K562 (cell line): ENCODE data around the gene ARFGAP3. TPM values are rescaled to one million over a fixed set of nuclear protein-coding genes. Genes with fewer than 3 reads are reported as not detected.

Source experiments
- ATAC-seq: fragments of 200-7000 bp; cut with Tn5 transposase; 3 replicates; pipeline ENCODE4 v1.9.1; 2020; ENCODE audit warnings: moderate library complexity
- BruUV-seq: library from RNA; stranded (reverse); fragments of 400-500 nt; replicated peaks from 2 replicates; lab custom pipeline; 2021; lab: Mats Ljungman, UMichigan
- CTCF ChIA-PET: fragments of 300-600 bp; formaldehyde crosslinking; extraction: SDS; loops from one replicate; lab custom pipeline; 2021; ENCODE audit warnings: low intra/inter-chr PET ratio; lab: Yijun Ruan, JAX
- POLR2A ChIA-PET: fragments of 300-600, 350-650 bp; sonication (Branson Sonifier 250); formaldehyde crosslinking; extraction: SDS; loops from one replicate; lab custom pipeline; 2021; ENCODE audit warnings: antibody characterized with exemption, inconsistent platforms; lab: Yijun Ruan, JAX
- DNase-seq, 4 experiments: peaks; one replicate each; pipeline versions ENCODE4 v3.0.0 to v3.0.0-alpha.2; 2011 to 2018; ENCODE audit warnings: low spot score in 3 of 4, mixed read lengths in 3 of 4; ENCODE audit errors: extremely low read depth in 1 of 4
- FAIRE-seq: peaks from 2 replicates; lab custom pipeline; 2011; peaks lifted over from hg19 to GRCh38; lab: Jason Lieb, UNC
- H2AFZ ChIP-seq: 2 replicates; pipeline ENCODE4 v1.6.0; 2011; ENCODE audit warnings: low read depth, low read length, control low read depth, inconsistent platforms
- H3K27ac ChIP-seq: fragments of 200-600 bp; 3 replicates; pipeline ENCODE4 v1.8.0; 2011; ENCODE audit warnings: low read depth, mild to moderate bottlenecking, control low read depth, inconsistent platforms, low read length, moderate library complexity, mixed read lengths; ENCODE audit errors: extremely low read depth
- H3K27me3 ChIP-seq, 2 experiments: fragments of 300-600 bp in 1 of 2; 2 replicates in 1 of 2; 3 replicates in 1 of 2; pipeline versions ENCODE4 v1.6.0 to v1.8.0; 2011; ENCODE audit warnings: inconsistent platforms in 2 of 2, low read length in 2 of 2, mild to moderate bottlenecking in 1 of 2, mixed read lengths in 1 of 2, moderate library complexity in 1 of 2; ENCODE audit not compliant: control insufficient read depth in 2 of 2, insufficient read depth in 2 of 2
- H3K36me3 ChIP-seq: fragments of 300-600 bp; 3 replicates; pipeline ENCODE4 v1.8.0; 2011; ENCODE audit warnings: mild to moderate bottlenecking, low read length, inconsistent platforms; ENCODE audit not compliant: control insufficient read depth, insufficient read depth
- H3K4me1 ChIP-seq, 2 experiments: fragments of 200-600 bp in 1 of 2; replicated peaks in 1 of 2; 2 replicates in 1 of 2; 3 replicates in 1 of 2; pipeline versions ENCODE4 v1.5.1 to v1.8.0; 2011; ENCODE audit warnings: inconsistent platforms in 2 of 2, low read length in 2 of 2, mild to moderate bottlenecking in 1 of 2, mixed read lengths in 1 of 2, moderate library complexity in 1 of 2; ENCODE audit not compliant: control insufficient read depth in 2 of 2, insufficient read depth in 2 of 2
- H3K4me2 ChIP-seq: 2 replicates; pipeline ENCODE4 v1.6.1; 2011; ENCODE audit warnings: low read length, control low read depth, inconsistent platforms, mixed read lengths; ENCODE audit not compliant: insufficient read depth
- H3K4me3 ChIP-seq: fragments of 200-600 bp; sonication (generic), shearing (Covaris generic); 2 replicates; pipeline ENCODE4 v1.5.1; 2016; ENCODE audit warnings: control low read depth, inconsistent platforms
- H3K79me2 ChIP-seq: fragments of 200-600 bp; 3 replicates; pipeline ENCODE4 v1.8.0; 2011; ENCODE audit warnings: low read length, inconsistent platforms; ENCODE audit not compliant: control insufficient read depth, insufficient read depth
- H3K9ac ChIP-seq, 2 experiments: 2 replicates each; pipeline versions ENCODE4 v1.6.0 to v1.6.1; 2011; ENCODE audit warnings: low read depth in 2 of 2, low read length in 2 of 2, control low read depth in 1 of 2, inconsistent platforms in 1 of 2, mild to moderate bottlenecking in 1 of 2, mixed read lengths in 1 of 2; ENCODE audit not compliant: insufficient read depth in 1 of 2
- H3K9me1 ChIP-seq: one replicate; pipeline ENCODE4 v1.6.0; 2011; ENCODE audit warnings: inconsistent platforms, mild to moderate bottlenecking, low read length, moderate library complexity; ENCODE audit not compliant: control insufficient read depth, insufficient read depth
- H3K9me3 ChIP-seq: replicated peaks from 2 replicates; pipeline ENCODE4 v1.5.1; 2011; ENCODE audit warnings: low read depth, low read length, inconsistent platforms; ENCODE audit not compliant: control insufficient read depth, insufficient read depth
- H4K20me1 ChIP-seq: replicated peaks from 2 replicates; pipeline ENCODE4 v1.6.1; 2011; ENCODE audit warnings: low read length, inconsistent platforms, mixed read lengths; ENCODE audit not compliant: control insufficient read depth, insufficient read depth
- CBX2 ChIP-seq: fragments of 200-600 bp; sonication (generic); IDR thresholded peaks from one replicate; pipeline ENCODE4 v1.6.1; 2012; ENCODE audit warnings: mild to moderate bottlenecking, low read length, inconsistent platforms; ENCODE audit not compliant: insufficient read depth, poor library complexity, severe bottlenecking
- ELF2 ChIP-seq: fragments of 250-450 bp; sonication (Bioruptor Pico); IDR thresholded peaks from 2 replicates; pipeline ENCODE4 v1.5.0; 2021; ENCODE audit warnings: mild to moderate bottlenecking
- ETV6 ChIP-seq, 3 experiments: fragments of 150-350 bp in 1 of 3; sonication (generic) in 1 of 3; formaldehyde crosslinking in 1 of 3; IDR thresholded peaks; 2 replicates each; pipeline versions ENCODE4 v1.6.1 to v1.8.0; 2014 to 2022; ENCODE audit warnings: borderline replicate concordance in 2 of 3, low read depth in 2 of 3, antibody characterized with exemption in 1 of 3, low read length in 1 of 3, mild to moderate bottlenecking in 1 of 3, missing genetic modification reagents in 1 of 3
- HNRNPLL ChIP-seq: fragments of 200-400 bp; formaldehyde crosslinking; IDR thresholded peaks from 2 replicates; pipeline ENCODE4 v1.6.1; 2017; ENCODE audit warnings: low read length, low read depth, mild to moderate bottlenecking; ENCODE audit not compliant: poor library complexity, severe bottlenecking
- LCOR ChIP-seq: sonication (generic); formaldehyde crosslinking; IDR thresholded peaks from 2 replicates; pipeline ENCODE4 v1.8.0; 2022; ENCODE audit warnings: mild to moderate bottlenecking, missing genetic modification reagents
- POLR2AphosphoS5 ChIP-seq: IDR thresholded peaks from 2 replicates; pipeline ENCODE4 v1.6.1; 2011; ENCODE audit warnings: mild to moderate bottlenecking, low read depth, low read length, moderate library complexity; ENCODE audit not compliant: control insufficient read depth, insufficient read depth
- PTTG1 ChIP-seq: fragments of 450-650 bp; IDR thresholded peaks from 2 replicates; pipeline ENCODE4 v1.6.1; 2016; ENCODE audit warnings: low read depth, mild to moderate bottlenecking, missing genetic modification characterization, missing compliant biosample characterization
- WHSC1 ChIP-seq: IDR thresholded peaks from one replicate; pipeline ENCODE4 v1.6.1; 2012; ENCODE audit warnings: low read length, control low read depth, inconsistent platforms
- ZSCAN32 ChIP-seq: fragments of 450-650 bp; formaldehyde crosslinking; IDR thresholded peaks from 2 replicates; pipeline ENCODE4 v1.4.0; 2020; ENCODE audit warnings: mild to moderate bottlenecking, moderate library complexity
- WGBS: fragments of 100-300 bp; shearing (Covaris generic); methylation state at CpG from one replicate; pipeline ENCODE4 v1.1.6; 2016; ENCODE audit warnings: low coverage, mixed read lengths; ENCODE audit not compliant: insufficient coverage; ENCODE audit errors: missing lambda C conversion rate; 5-methylcytosine and 5-hydroxymethylcytosine counted together
- in situ Hi-C: fragments of 300-500 bp; cut with MboI; formaldehyde crosslinking; loops from 4 replicates; pipeline ENCODE4 v1.15.0; 2018; ENCODE audit warnings: inconsistent platforms, mixed read lengths
- intact Hi-C: fragments of 100-400 bp; cut with micrococcal nuclease; formaldehyde crosslinking; loops from 2 replicates; pipeline ENCODE4 v1.14.2; 2022
- polyA plus RNA-seq, 8 experiments: library from polyadenylated mRNA; depleted of rRNA in 4 of 8; stranded (reverse) in 5 of 8; unstranded in 3 of 8; fragments of >200 nt; fragmentation: Nextera tagmentation in 2 of 8; fragmentation: Illumina TruSeq in 1 of 8; extraction: Ambion mirVana in 2 of 8; extraction: Trizol in 1 of 8; gene quantifications; 2 replicates each; pipeline versions ENCODE4 v1.2.1 to v1.2.3, GENCODE V29; 2011 to 2014; ENCODE audit warnings: inconsistent platforms in 1 of 8, missing spikeins in 1 of 8
- total RNA-seq, 7 experiments: library from RNA; depleted of rRNA in 6 of 7; stranded (reverse); fragments of >200 nt in 6 of 7; fragmentation: Illumina TruSeq in 2 of 7; extraction: Trizol in 2 of 7; gene quantifications; 2 replicates each; pipeline versions ENCODE4 v1.2.1 to v1.2.3, GENCODE V29; 2011 to 2021; ENCODE audit warnings: low replicate concordance in 1 of 7
- TF ChIP-seq, protein P1 (sequence below), 2 experiments: fragments of 250-450 bp in 1 of 2; fragments of 450-650 bp in 1 of 2; sonication (Bioruptor Pico) in 1 of 2; IDR thresholded peaks; 2 replicates each; pipeline versions ENCODE4 v1.6.1 to v1.8.0; 2016 to 2021; ENCODE audit warnings: mild to moderate bottlenecking in 2 of 2, moderate library complexity in 2 of 2, missing compliant biosample characterization in 1 of 2, missing genetic modification characterization in 1 of 2
- TF ChIP-seq, protein P2 (sequence below): fragments of 250-450 bp; sonication (Bioruptor Pico); IDR thresholded peaks from 2 replicates; pipeline ENCODE4 v1.8.0; 2022; ENCODE audit warnings: inconsistent platforms
- TF ChIP-seq, protein P3 (sequence below), 2 experiments: IDR thresholded peaks in 1 of 2; conservative IDR thresholded peaks in 1 of 2; 2 replicates each; pipeline ENCODE4 v1.6.1; 2016; ENCODE audit warnings: low read depth in 2 of 2, mild to moderate bottlenecking in 1 of 2, missing compliant biosample characterization in 1 of 2, missing genetic modification characterization in 1 of 2, moderate library complexity in 1 of 2
- TF ChIP-seq, protein P4 (sequence below): fragments of 250-450 bp; sonication (Bioruptor Pico); IDR thresholded peaks from 2 replicates; pipeline ENCODE4 v1.5.1; 2021; ENCODE audit warnings: mild to moderate bottlenecking

Gene ARFGAP3
- total and polyA plus RNA-seq, 9 of the 15 experiments (the other 6 are each of a cell fraction or from before 2014, with no cell fraction given), result 14.2 to 31.9 (median 22.7) TPM

DNA sequence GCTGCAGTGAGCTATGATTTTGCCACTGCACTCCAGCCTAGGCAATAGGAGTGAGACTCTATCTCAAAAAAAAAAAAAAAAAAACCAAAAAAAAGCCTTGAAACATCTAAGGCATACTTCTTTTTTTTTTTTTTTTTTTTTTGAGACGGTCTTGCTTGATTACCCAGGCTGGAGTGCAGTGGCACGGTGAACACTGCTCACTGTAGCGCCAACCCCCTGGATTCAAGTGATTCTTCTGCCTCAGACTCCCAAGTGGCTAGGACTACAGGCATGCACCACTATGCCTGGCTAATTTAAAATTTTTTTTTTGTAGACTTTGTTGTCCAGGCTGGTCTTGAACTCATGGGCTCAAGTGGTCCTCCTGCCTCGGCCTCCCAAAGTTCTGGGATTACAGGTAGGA, 19.5 kb downstream of the ARFGAP3 start:
- Histone ChIP-seq H4K20me1 (no peaks in the 10 kb centered on the region), H3K9me3 (no peaks in the 10 kb centered on the region), H3K27me3 (no peaks in the 10 kb centered on the region), H3K4me2 (no peak overlapping the region), H2AFZ (no peak overlapping the region), H3K79me2 (no peaks in the 10 kb centered on the region), H3K4me3 (no peak overlapping the region), H3K27ac (no peak overlapping the region), H3K4me1 (no peaks in the 10 kb centered on the region), H3K9me1 (no peaks in the 10 kb centered on the region), H3K36me3 (peaks cover 5% of the 10 kb centered on the region; the same call in 1 of the 3 replicates), H3K9ac (no peak overlapping the region)
- no peak for FAIRE-seq
- BruUV-seq, result no TSS peak
- ChIA-PET POLR2A (no interaction called here), CTCF (no interaction called here)
- in situ Hi-C loops (no loop called here), intact Hi-C loops (no loop called here)
- WGBS, result 69% methylated on average over 2 of the region's 4 CpGs
- ATAC-seq, result no peak
- DNase-seq, result no peak
- TF ChIP-seq, protein P1, sequence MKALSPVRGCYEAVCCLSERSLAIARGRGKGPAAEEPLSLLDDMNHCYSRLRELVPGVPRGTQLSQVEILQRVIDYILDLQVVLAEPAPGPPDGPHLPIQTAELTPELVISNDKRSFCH (CRISPR knock-in tag; IDR thresholded peaks at IDR 0.05), result no peak
- TF ChIP-seq, protein P1 (tag; IDR thresholded peaks at IDR 0.05), result no peak
- no peak for TF ChIP-seq LCOR (CRISPR knock-in tag)
- no peak for TF ChIP-seq ZSCAN32 (CRISPR knock-in tag)
- TF ChIP-seq PTTG1, result no peak
- no peak for TF ChIP-seq POLR2AphosphoS5
- no peak for TF ChIP-seq ETV6 (IDR thresholded peaks at IDR 0.05; ENCODE audit: borderline replicate concordance in 1 of 2, low read depth in 2 of 2, low read length in 1 of 2)
- no peak for TF ChIP-seq ETV6 (CRISPR knock-in tag; IDR thresholded peaks at IDR 0.05; ENCODE audit: borderline replicate concordance)
- TF ChIP-seq, protein P2, sequence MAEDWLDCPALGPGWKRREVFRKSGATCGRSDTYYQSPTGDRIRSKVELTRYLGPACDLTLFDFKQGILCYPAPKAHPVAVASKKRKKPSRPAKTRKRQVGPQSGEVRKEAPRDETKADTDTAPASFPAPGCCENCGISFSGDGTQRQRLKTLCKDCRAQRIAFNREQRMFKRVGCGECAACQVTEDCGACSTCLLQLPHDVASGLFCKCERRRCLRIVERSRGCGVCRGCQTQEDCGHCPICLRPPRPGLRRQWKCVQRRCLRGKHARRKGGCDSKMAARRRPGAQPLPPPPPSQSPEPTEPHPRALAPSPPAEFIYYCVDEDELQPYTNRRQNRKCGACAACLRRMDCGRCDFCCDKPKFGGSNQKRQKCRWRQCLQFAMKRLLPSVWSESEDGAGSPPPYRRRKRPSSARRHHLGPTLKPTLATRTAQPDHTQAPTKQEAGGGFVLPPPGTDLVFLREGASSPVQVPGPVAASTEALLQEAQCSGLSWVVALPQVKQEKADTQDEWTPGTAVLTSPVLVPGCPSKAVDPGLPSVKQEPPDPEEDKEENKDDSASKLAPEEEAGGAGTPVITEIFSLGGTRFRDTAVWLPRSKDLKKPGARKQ, result no peak
- TF ChIP-seq, protein P3, sequence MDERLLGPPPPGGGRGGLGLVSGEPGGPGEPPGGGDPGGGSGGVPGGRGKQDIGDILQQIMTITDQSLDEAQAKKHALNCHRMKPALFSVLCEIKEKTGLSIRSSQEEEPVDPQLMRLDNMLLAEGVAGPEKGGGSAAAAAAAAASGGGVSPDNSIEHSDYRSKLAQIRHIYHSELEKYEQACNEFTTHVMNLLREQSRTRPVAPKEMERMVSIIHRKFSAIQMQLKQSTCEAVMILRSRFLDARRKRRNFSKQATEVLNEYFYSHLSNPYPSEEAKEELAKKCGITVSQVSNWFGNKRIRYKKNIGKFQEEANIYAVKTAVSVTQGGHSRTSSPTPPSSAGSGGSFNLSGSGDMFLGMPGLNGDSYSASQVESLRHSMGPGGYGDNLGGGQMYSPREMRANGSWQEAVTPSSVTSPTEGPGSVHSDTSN (CRISPR knock-in tag; IDR thresholded peaks at IDR 0.05; ENCODE audit: low read depth), result no peak
- TF ChIP-seq, protein P3 (tag; conservative IDR thresholded peaks at IDR 0.05; ENCODE audit: low read depth), result no peak
- TF ChIP-seq, protein P4, sequence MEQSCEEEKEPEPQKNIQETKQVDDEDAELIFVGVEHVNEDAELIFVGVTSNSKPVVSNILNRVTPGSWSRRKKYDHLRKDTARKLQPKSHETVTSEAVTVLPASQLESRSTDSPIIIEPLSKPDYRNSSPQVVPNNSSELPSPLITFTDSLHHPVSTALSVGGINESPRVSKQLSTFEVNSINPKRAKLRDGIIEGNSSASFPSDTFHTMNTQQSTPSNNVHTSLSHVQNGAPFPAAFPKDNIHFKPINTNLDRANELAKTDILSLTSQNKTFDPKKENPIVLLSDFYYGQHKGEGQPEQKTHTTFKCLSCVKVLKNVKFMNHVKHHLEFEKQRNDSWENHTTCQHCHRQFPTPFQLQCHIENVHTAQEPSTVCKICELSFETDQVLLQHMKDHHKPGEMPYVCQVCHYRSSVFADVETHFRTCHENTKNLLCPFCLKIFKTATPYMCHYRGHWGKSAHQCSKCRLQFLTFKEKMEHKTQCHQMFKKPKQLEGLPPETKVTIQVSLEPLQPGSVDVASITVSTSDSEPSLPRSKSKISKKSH (CRISPR knock-in tag), result no peak
- no peak for TF ChIP-seq ELF2 (CRISPR knock-in tag)
- no peak for TF ChIP-seq WHSC1
- TF ChIP-seq HNRNPLL, result no peak
- no peak for TF ChIP-seq CBX2
